OCI-LY1 (cell line): ENCODE results near the gene POTEF.
"Not testable (repeated sequence)": the region's sequence is repeated elsewhere in the genome, so short reads cannot be mapped to it uniquely, and the experiment has no call there.

ENCODE experiments used
- H2AFZ ChIP-seq: fragments of 200-600 bp; sonication (generic), shearing (Covaris generic); 2 replicates; pipeline ENCODE4 v1.6.0; 2014; ENCODE audit warnings: antibody characterized with exemption, mild to moderate bottlenecking, low read length
- H3F3A ChIP-seq: fragments of 200-600 bp; sonication (generic), shearing (Covaris generic); 2 replicates; pipeline ENCODE4 v1.6.0; 2014; ENCODE audit warnings: mild to moderate bottlenecking, antibody characterized with exemption, low read length, moderate library complexity; ENCODE audit not compliant: insufficient read depth
- H3K27ac ChIP-seq: fragments of 200-600 bp; sonication (generic); 2 replicates; pipeline ENCODE4 v1.5.1; 2014; ENCODE audit warnings: low read length, mixed run types, mild to moderate bottlenecking, low read depth; ENCODE audit not compliant: poor library complexity, severe bottlenecking
- H3K27me3 ChIP-seq: fragments of 200-600 bp; sonication (generic); 2 replicates; pipeline ENCODE4 v1.6.0; 2014; ENCODE audit warnings: antibody characterized with exemption, mild to moderate bottlenecking, low read length, moderate library complexity; ENCODE audit not compliant: insufficient read depth
- H3K36me3 ChIP-seq: fragments of 200-600 bp; sonication (generic); 2 replicates; pipeline ENCODE4 v1.6.1; 2014; ENCODE audit warnings: mild to moderate bottlenecking, antibody characterized with exemption, low read length, moderate library complexity, mixed read lengths; ENCODE audit not compliant: insufficient read depth
- H3K4me1 ChIP-seq: fragments of 200-600 bp; sonication (generic); 2 replicates; pipeline ENCODE4 v1.5.1; 2014; ENCODE audit warnings: mild to moderate bottlenecking, low read length, moderate library complexity; ENCODE audit not compliant: insufficient read depth, severe bottlenecking
- H3K4me2 ChIP-seq: fragments of 200-600 bp; sonication (generic), shearing (Covaris generic); 2 replicates; pipeline ENCODE4 v1.6.1; 2014; ENCODE audit warnings: low read length
- H3K4me3 ChIP-seq: fragments of 200-600 bp; sonication (generic); 2 replicates; pipeline ENCODE4 v1.5.1; 2014; ENCODE audit warnings: low read length, low read depth, mild to moderate bottlenecking, mixed read lengths; ENCODE audit not compliant: poor library complexity, severe bottlenecking
- H3K79me2 ChIP-seq: fragments of 200-600 bp; shearing (Covaris generic); 2 replicates; pipeline ENCODE4 v1.6.1; 2016; ENCODE audit warnings: mixed run types, low read length, mixed read lengths; ENCODE audit not compliant: insufficient read depth
- H3K9ac ChIP-seq: fragments of 200-600 bp; sonication (generic), shearing (Covaris generic); 2 replicates; pipeline ENCODE4 v1.6.1; 2014; ENCODE audit warnings: mild to moderate bottlenecking, low read length, mixed read lengths
- H3K9me2 ChIP-seq: fragments of 200-600 bp; sonication (generic), shearing (Covaris generic); 2 replicates; pipeline ENCODE4 v1.6.1; 2014; ENCODE audit warnings: low read depth, mild to moderate bottlenecking, low read length, mixed read lengths
- H3K9me3 ChIP-seq: fragments of 200-600 bp; shearing (Covaris generic); 2 replicates; pipeline ENCODE4 v1.6.1; 2014; ENCODE audit warnings: low read length, mixed read lengths
- H4K20me1 ChIP-seq: fragments of 200-600 bp; sonication (generic), shearing (Covaris generic); 2 replicates; pipeline ENCODE4 v1.6.0; 2016; ENCODE audit warnings: mild to moderate bottlenecking, low read length; ENCODE audit not compliant: insufficient read depth
- EZH2 ChIP-seq: fragments of 200-600 bp; sonication (generic), shearing (Covaris generic); IDR thresholded peaks from 2 replicates; pipeline ENCODE4 v1.8.0; 2017; ENCODE audit warnings: borderline replicate concordance, mixed run types, mild to moderate bottlenecking, antibody characterized with exemption, low read length, moderate library complexity, mixed read lengths
- TF ChIP-seq, protein P1 (sequence below): fragments of 200-600 bp; sonication (generic), shearing (Covaris generic); IDR thresholded peaks from 2 replicates; pipeline ENCODE4 v1.5.1; 2017; ENCODE audit warnings: mild to moderate bottlenecking, antibody characterized with exemption, low read length, moderate library complexity, mixed read lengths

POTEF gene

DNA sequence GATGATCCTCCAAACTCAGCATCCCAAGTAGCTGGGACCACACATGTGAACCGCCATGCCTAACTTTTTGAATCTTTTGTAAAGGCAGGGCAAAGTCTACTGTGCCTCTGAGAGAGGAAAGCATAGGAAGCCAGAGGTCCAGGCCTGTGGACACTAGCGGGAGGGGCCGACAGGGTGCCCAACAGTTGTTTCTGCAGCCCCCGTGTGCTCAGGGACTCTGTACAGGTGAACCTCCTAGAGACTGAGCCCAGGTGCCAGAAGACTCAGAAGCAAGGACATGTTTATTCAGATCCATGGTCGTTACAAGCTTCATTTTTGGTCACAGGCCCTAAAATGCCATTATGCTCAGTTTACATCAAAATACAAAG lies 22.1 kb upstream of the POTEF start:
- H3F3A ChIP-seq, H3K27me3 ChIP-seq, H3K9me3 ChIP-seq, H4K20me1 ChIP-seq, H3K79me2 ChIP-seq, H3K9ac ChIP-seq, H3K4me2 ChIP-seq, H3K9me2 ChIP-seq, H2AFZ ChIP-seq, H3K27ac ChIP-seq, H3K4me3 ChIP-seq, H3K4me1 ChIP-seq: not testable (repeated sequence)
- peaks cover 27% of the 10 kb centered on the region for H3K36me3 ChIP-seq

DNA sequence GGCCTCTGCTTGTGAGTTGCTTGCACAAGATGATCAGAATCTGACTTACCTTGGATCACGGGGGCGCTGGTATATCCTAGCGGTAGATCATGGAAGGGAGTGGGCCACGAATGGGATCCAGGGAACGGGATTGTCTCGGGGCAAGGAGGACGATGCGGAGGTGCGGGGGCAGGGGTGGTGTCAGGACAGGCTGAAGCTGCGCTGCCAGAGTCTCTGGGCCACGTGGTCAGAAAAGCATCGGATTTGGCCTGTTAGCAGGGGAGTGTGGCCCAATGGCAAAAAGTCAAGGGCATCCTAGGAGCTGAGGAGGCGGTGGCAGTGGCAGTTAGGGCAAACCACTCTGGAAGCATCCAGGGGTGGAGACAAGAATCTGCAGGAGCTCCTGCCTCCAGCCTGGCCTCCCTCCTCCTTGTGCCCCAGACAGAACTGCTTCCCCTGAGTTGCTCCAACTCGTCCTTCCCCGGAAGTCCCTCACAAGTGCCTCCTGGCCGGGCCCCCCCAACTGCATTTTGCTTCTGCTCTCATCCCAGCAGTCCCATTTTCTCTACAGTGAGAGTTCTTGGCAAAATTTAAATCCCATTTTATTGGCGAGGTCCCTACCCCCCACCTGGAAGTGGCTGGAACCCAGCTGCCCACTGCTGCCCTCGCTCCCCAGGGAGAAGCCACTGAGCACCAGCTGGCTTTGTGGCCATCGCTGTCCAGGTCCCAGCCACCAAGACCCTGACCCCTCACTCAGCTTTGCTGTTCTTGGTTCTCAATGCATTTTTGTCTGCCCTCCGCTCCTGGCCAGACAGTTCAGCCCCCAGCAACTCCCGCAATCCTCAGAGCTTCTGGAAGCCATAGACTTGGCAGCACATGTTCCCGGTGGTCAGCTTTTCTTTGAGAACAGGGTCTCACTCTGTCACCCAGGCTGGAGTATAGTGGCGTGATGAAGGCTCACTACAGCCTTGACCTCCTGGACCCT lies 21.4 kb upstream of the POTEF start:
- H3K4me3 ChIP-seq, result no peak overlapping the region

DNA sequence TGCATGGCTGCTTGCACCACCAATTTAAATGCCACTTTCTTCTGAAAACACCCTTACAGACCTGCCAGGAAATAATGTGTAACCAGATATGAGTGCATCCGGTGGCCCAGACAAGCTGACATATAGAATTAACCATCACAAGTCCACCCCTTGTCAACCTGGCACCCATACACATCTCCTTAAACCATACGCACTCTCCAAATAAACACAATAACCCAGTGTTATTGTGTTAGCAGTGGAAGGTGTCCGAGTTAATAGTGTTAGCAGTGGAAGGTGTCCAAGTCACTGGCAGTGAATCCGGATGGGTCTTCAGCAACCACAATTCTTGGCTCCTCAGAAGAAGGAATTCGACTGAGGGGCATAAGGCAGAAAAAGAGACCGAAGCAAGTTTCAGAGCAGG lies 19.5 kb upstream of the POTEF start:
- not testable (repeated sequence) for H3K4me3 ChIP-seq, H3K4me1 ChIP-seq, H3F3A ChIP-seq, H3K27ac ChIP-seq, H3K9me3 ChIP-seq, H2AFZ ChIP-seq, H4K20me1 ChIP-seq, H3K9me2 ChIP-seq, H3K9ac ChIP-seq, H3K4me2 ChIP-seq, H3K27me3 ChIP-seq, H3K79me2 ChIP-seq
- H3K36me3 ChIP-seq, result peaks cover 15% of the 10 kb centered on the region

More for the DNA sequence above, 21.4 kb upstream of the POTEF start:
- Histone ChIP-seq H3K9ac (no peak overlapping the region), H3K27ac (no peak overlapping the region), H3K36me3 (peaks cover 24% of the 10 kb centered on the region), H3K4me2 (no peak overlapping the region), H4K20me1 (no peaks in the 10 kb centered on the region), H3K4me1 (no peaks in the 10 kb centered on the region), H3K9me3 (no peaks in the 10 kb centered on the region), H2AFZ (no peak overlapping the region), H3K79me2 (no peaks in the 10 kb centered on the region), H3K9me2 (no peaks in the 10 kb centered on the region), H3F3A (no peaks in the 10 kb centered on the region), H3K27me3 (no peaks in the 10 kb centered on the region)
- no peak for TF ChIP-seq EZH2
- TF ChIP-seq, protein P1, sequence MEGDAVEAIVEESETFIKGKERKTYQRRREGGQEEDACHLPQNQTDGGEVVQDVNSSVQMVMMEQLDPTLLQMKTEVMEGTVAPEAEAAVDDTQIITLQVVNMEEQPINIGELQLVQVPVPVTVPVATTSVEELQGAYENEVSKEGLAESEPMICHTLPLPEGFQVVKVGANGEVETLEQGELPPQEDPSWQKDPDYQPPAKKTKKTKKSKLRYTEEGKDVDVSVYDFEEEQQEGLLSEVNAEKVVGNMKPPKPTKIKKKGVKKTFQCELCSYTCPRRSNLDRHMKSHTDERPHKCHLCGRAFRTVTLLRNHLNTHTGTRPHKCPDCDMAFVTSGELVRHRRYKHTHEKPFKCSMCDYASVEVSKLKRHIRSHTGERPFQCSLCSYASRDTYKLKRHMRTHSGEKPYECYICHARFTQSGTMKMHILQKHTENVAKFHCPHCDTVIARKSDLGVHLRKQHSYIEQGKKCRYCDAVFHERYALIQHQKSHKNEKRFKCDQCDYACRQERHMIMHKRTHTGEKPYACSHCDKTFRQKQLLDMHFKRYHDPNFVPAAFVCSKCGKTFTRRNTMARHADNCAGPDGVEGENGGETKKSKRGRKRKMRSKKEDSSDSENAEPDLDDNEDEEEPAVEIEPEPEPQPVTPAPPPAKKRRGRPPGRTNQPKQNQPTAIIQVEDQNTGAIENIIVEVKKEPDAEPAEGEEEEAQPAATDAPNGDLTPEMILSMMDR, result no peak

DNA sequence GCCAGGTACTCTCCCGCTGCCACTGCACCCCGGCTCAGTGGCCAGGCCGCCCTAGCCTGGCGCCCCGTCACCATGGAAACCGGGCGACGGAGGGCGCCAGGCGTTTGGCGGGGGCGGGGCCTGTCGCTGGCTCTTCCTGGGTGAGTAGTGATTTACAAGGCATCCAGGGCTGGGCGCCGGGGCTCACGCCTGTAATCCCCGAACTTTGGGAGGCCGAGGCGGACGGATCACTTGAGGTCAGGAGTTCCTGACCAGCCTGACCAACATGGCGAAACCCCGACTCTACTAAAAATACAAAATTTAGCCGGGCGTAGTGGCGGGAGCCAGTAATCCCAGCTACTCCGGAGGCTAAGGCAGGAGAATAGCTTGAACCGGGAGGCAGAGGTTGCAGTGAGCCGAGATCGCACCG lies 16.0 kb upstream of the POTEF start, which contains the start of gene CCDC74B:
Gene CCDC74B, minus strand, starts transcription at position 107 of the 409 bp plus-strand sequence. CDS start 116 bp downstream, outside the sequence.
- not testable (repeated sequence) for H3K27me3 ChIP-seq, H4K20me1 ChIP-seq, H3K4me1 ChIP-seq, H3K36me3 ChIP-seq, H3K9me2 ChIP-seq, H3K79me2 ChIP-seq, H2AFZ ChIP-seq, H3K27ac ChIP-seq, H3K9me3 ChIP-seq, H3F3A ChIP-seq
- H3K4me3 ChIP-seq, result peak within 1 kb of the TSS; percentile 43
- peak within 1 kb of the TSS; percentile 26; the same call in 1 of the 2 replicates for H3K9ac ChIP-seq
- peak within 1 kb of the TSS; percentile 61 for H3K4me2 ChIP-seq

DNA sequence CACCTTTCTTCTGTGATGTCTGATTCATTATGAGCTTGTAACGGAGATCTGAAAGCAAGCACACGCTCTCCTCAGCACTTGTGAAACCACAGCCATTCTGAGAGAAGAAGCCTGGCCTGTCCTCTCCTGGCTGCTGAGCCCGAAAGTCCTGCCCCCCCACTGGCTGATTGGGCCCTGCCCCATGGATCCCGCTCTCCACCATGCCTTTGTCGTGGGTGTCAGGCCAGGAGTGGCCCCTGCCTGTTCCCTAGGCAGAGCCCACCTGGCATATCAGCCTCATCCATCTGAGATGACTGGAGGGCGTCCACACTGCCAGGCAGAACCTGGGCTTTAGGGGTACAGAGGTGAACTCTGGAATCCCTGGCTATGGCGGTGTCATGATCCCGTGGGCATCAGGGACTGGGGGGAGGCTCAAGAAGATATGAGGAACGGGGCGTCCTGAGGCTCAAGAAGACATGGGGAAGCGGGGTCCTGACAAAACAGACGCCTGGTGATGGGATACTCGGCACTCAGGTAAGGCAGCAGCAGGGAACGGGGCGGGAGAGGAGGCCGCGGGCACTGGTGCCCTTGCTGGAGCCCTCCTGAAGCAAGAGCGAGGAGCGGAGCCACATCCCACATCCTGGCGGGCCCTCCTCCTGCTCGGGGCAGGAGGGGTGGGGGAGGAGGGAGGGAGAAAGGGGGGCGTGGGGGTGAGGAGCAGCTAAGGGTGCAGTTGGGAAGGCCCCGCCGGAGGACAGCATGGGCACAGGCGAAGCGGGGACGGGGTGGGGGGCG lies 14.4 kb upstream of the POTEF start:
- H3K4me2 ChIP-seq, H3K27ac ChIP-seq, H3K4me3 ChIP-seq: not testable (repeated sequence)

DNA sequence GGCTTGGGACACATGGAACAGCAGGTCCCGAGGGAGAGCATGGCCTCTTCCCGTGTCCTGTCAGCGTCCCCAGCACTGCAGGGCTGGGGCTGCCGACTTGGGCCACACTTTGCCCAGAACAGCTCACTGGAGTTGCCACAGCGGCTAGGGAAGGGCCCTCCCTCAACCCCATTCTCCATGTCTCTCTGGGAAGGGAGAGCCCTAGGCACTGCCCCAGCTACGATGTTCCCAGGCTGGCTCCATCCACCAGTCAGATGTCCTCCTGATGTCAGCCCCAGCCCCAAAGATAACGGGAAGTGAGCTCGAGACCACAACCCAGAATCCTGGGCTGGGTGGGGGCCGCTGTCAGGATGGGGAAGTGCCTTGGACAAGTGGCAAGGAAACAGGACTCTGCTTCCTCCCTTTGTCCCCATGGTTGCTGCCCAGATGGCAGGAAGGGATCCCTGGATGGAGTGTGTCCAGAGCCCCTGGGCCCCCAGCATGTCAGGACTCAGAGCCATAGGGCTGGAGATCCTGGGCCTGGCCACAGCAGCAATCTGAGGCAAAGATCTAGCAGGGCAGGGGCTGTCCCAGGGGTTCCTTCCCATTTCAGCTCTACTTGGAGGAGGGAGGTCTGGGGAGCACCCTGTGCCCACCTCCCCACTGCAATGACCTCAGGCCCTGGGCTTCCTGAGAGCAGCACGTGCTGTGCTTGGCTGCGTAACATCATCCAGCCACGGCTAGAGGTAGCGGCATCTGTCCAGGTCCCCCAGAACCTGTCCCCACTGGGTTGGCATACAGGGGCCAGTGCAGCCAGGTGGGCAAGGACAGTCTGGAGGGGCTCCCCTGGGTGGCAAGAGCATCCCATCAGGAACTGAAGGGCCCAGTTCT lies 13.6 kb upstream of the POTEF start:
- not testable (repeated sequence) for H3K4me2 ChIP-seq, H3K9me2 ChIP-seq, H4K20me1 ChIP-seq, H3F3A ChIP-seq, H3K79me2 ChIP-seq, H3K36me3 ChIP-seq, H3K9ac ChIP-seq, H3K27me3 ChIP-seq, H2AFZ ChIP-seq, H3K4me3 ChIP-seq, H3K4me1 ChIP-seq, H3K27ac ChIP-seq, H3K9me3 ChIP-seq

More for the DNA sequence above, 14.4 kb upstream of the POTEF start:
- not testable (repeated sequence) for H3K27me3 ChIP-seq, H3K4me1 ChIP-seq, H3K9me3 ChIP-seq, H3K36me3 ChIP-seq, H3F3A ChIP-seq, H2AFZ ChIP-seq, H3K79me2 ChIP-seq, H4K20me1 ChIP-seq, H3K9me2 ChIP-seq, H3K9ac ChIP-seq
